BJ (cell line): ENCODE results near the gene BIN2. TPM values are rescaled to one million over a fixed set of nuclear protein-coding genes. Genes with fewer than 3 reads are reported as not detected.
A peak's percentile ranks its signal among the peaks of the same experiment; 100 is the strongest.

Experiments used
- CTCF ChIA-PET: fragments of 350-600 bp; formaldehyde crosslinking; extraction: SDS; loops from one replicate; lab custom pipeline; 2021; ENCODE audit warnings: antibody characterized with exemption, inconsistent platforms; lab: Yijun Ruan, JAX
- POLR2A ChIA-PET: fragments of 300-600 bp; sonication (Branson Sonifier 250); formaldehyde crosslinking; extraction: SDS; loops from one replicate; lab custom pipeline; 2021; ENCODE audit warnings: antibody characterized with exemption; lab: Charles Lee
- DNase-seq: peaks from one replicate; pipeline ENCODE4 v3.0.0-alpha.2; 2011; ENCODE audit warnings: low read depth
- H3K27me3 ChIP-seq: 2 replicates; pipeline ENCODE4 v1.6.0; 2011; ENCODE audit warnings: low read length; ENCODE audit not compliant: control insufficient read depth, insufficient read depth
- H3K36me3 ChIP-seq: 2 replicates; pipeline ENCODE4 v1.5.1; 2011; ENCODE audit warnings: low read length; ENCODE audit not compliant: control insufficient read depth, insufficient read depth
- H3K4me3 ChIP-seq: 2 replicates; pipeline ENCODE4 v1.5.1; 2011; ENCODE audit warnings: low read depth, mild to moderate bottlenecking, control low read depth, low read length
- CTCF ChIP-seq: IDR thresholded peaks from 2 replicates; pipeline ENCODE4 v1.5.1; 2011; ENCODE audit warnings: low read depth, mild to moderate bottlenecking, control low read depth, inconsistent platforms, low read length, moderate library complexity; ENCODE audit not compliant: insufficient read depth
- polyA plus RNA-seq: library from polyadenylated mRNA; depleted of rRNA; stranded (reverse); fragments of >200 nt; gene quantifications from 2 replicates; pipeline ENCODE4 v1.2.3, GENCODE V29; 2011

Gene BIN2
- polyA plus RNA-seq, 1 experiment, result not detected

DNA sequence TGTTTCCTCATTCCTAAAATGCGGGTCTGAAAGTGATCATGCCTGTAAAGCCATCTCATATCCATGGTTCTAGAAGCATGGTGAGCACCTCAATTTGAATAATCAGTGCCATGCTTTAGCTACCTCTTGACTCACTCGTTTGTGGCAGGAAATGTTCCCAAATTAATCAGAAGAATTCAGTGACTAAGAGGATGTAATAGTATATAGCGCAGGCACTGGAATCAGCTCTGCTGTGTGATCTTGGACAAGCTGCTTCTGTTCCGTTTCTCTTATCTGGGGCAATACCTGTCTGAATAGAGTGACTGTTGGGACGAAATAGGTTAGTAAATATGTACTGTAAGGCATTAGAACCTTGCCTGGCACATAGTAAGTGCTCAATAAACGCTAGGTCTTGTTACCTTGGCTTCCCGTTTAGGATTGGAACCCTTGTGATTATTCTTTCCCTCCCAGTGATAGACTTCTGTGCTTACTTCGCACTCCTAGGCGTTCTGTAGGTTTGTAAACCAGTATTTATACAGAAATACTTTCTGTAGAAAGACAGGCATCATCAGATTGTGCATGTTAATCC lies 52.9 kb downstream of the BIN2 start:
- ChIA-PET POLR2A (interaction anchor here (0.6 kb wide), 1 partner anchor 50 kb away, joined by 5 read pairs; no protein-coding TSS in a partner anchor), CTCF (interaction anchor here (0.8 to 2.6 kb wide), 4 partner anchors 11 to 90 kb away, joined by 3 to 35 read pairs (median 3); no protein-coding TSS in a partner anchor)
- H3K27me3 ChIP-seq, result no peaks in the 10 kb centered on the region
- no peaks in the 10 kb centered on the region for H3K36me3 ChIP-seq
- DNase-seq, result peak; percentile 49
- H3K4me3 ChIP-seq, result peak overlapping the region; percentile 46
- TF ChIP-seq CTCF, result no peak

DNA sequence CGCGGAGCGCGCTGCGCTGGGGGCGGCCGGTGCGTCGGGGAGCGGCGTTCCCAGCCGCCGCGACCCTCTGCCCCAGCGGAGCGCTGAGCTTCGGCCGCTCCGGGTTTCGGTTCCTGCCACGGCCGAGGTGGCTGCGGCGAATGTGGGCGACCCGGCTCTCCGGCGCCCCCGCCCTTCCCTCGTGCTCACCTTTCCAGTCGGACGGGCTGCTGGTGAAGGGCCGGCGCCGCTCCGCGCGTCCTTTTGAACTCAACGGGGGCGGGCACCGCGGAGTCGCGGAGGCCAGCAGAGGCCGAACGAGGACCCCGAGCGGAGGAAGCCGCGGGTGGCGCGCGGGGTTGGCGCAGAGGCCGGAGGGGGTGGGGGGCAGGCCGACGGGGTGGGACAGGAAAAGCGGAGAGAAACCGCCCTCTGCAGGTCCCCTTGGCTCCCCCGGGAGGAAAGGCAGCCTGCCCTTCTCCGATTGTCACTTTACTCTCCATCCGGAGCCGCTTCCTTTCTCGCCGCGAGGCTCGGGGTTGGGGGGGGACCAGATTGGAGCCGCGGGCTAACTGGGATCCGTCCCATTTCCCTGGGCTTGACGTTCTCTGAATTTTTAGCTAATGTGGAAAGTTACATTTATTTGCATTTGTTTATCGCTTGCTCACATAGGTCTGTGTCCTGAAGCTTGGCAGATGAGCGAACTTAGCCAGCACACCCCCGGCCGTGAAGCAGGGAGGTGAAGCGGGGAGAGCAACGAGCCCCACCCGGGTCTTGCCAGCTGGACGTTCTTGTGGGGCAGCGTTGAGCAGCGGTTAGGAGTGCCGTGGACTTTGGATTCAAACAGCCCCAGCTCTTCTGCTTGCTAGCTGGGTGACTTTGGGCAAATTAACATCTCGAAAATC lies 53.7 kb downstream of the BIN2 start, which contains the start of gene SMAGP:
TSS of gene SMAGP (minus strand) at position 349 of the 884 bp plus-strand sequence. CDS start 1,137 bp downstream, outside the sequence.
- TF ChIP-seq CTCF, result no peak
- Histone ChIP-seq H3K27me3 (no peaks in the 10 kb centered on the region), H3K4me3 (peak within 1 kb of the TSS; percentile 46), H3K36me3 (no peaks in the 10 kb centered on the region)
- ChIA-PET CTCF (interaction anchor here (0.5 to 2.6 kb wide), 6 partner anchors 11 to 498 kb away, joined by 3 to 35 read pairs (median 3); no protein-coding TSS in a partner anchor), POLR2A (interaction anchor here (0.6 kb wide), 1 partner anchor 50 kb away, joined by 5 read pairs; no protein-coding TSS in a partner anchor)
- DNase-seq, result no peak

GRCh38 chr12:51269174-51270066 lies 54.6 kb downstream of the BIN2 start:
- Histone ChIP-seq H3K36me3 (no peaks in the 10 kb centered on the region), H3K27me3 (no peaks in the 10 kb centered on the region), H3K4me3 (peak overlapping the region; percentile 46)
- TF ChIP-seq CTCF, result peak; percentile 34; the same call in 1 of the 2 replicates
- ChIA-PET CTCF (interaction anchor here (1.0 to 2.6 kb wide), 2 partner anchors 69 to 71 kb away, joined by 4 to 35 read pairs; no protein-coding TSS in a partner anchor), POLR2A (no interaction called here)
- no peak for DNase-seq

DNA sequence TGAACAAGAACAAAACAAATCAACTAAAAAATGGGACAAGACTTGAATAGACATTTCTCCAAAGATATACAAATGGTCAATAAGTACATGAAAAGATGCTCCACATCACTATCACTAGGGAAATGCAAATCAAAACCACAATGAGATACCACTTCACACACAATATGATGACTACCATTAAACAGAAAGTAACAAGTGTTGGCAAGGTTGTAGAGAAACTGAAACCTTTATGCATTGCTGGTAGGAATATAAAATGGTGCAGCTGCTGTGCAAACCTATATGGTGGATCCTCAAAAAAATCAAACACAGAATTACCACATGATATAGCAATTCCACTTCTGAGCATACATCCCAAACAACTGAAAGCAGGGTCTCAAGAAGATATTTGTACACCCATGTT lies 59.0 kb downstream of the BIN2 start:
- ChIA-PET POLR2A (no interaction called here), CTCF (interaction anchor here (0.6 kb wide), 1 partner anchor 622 kb away, joined by 3 read pairs; no protein-coding TSS in a partner anchor)
- H3K4me3 ChIP-seq, result no peak overlapping the region
- no peaks in the 10 kb centered on the region for H3K27me3 ChIP-seq
- H3K36me3 ChIP-seq, result no peaks in the 10 kb centered on the region; the same call in 1 of the 2 replicates
- no peak for DNase-seq
- TF ChIP-seq CTCF, result no peak
